ENCODE data around the gene B3GNT7.
A peak's percentile ranks its signal among the peaks of the same experiment; 100 is the strongest.
"Not testable (repeated sequence)": the region's sequence is repeated elsewhere in the genome, so short reads cannot be mapped to it uniquely, and the experiment has no call there.

The B3GNT7 gene

GRCh38 chr2:231395188-231396057, at the start of gene B3GNT7:
Gene B3GNT7, plus strand, starts transcription at chr2:231395710. Its CDS starts 94 bp downstream, at chr2:231395804.
- DNase-seq = no peak

GRCh38 chr2:231347081-231347480, 48.4 kb upstream of the B3GNT7 start:
- DNase-seq = no peak

- no peak for DNase-seq
Measured at GRCh38 chr2:231347638-231348037, 47.9 kb upstream of the B3GNT7 start.

GRCh38 chr2:231348173-231348572, 47.3 kb upstream of the B3GNT7 start:
- peak; percentile 20 for DNase-seq

GRCh38 chr2:231348704-231349373, 46.7 kb upstream of the B3GNT7 start:
- DNase-seq = no peak

GRCh38 chr2:231349374-231349735, 46.2 kb upstream of the B3GNT7 start:
- DNase-seq = not testable (repeated sequence)

GRCh38 chr2:231351648-231352047, 43.9 kb upstream of the B3GNT7 start:
- no peak for DNase-seq

- no peak for DNase-seq
Measured at GRCh38 chr2:231353469-231353868, 42.0 kb upstream of the B3GNT7 start.

GRCh38 chr2:231355508-231356465, 39.7 kb upstream of the B3GNT7 start:
- no peak for DNase-seq

GRCh38 chr2:231356466-231356844, 39.1 kb upstream of the B3GNT7 start:
- DNase-seq = no peak

- DNase-seq = no peak
Measured at GRCh38 chr2:231357048-231357447, 38.5 kb upstream of the B3GNT7 start.

- DNase-seq = no peak
Measured at GRCh38 chr2:231357931-231358330, 37.6 kb upstream of the B3GNT7 start.

- DNase-seq = no peak
Measured at GRCh38 chr2:231359441-231359840, 36.1 kb upstream of the B3GNT7 start.

- no peak for DNase-seq
Measured at GRCh38 chr2:231359948-231360347, 35.6 kb upstream of the B3GNT7 start.

GRCh38 chr2:231360401-231360800, 35.1 kb upstream of the B3GNT7 start:
- no peak for DNase-seq

- DNase-seq = no peak
Measured at GRCh38 chr2:231360881-231361371, 34.6 kb upstream of the B3GNT7 start.

GRCh38 chr2:231361701-231362554, 33.6 kb upstream of the B3GNT7 start:
- DNase-seq = no peak

GRCh38 chr2:231362555-231363184, 32.8 kb upstream of the B3GNT7 start:
- no peak for DNase-seq

GRCh38 chr2:231364061-231364460, 31.4 kb upstream of the B3GNT7 start:
- no peak for DNase-seq

- DNase-seq = peak; percentile 75
Measured at GRCh38 chr2:231364961-231365810, 30.3 kb upstream of the B3GNT7 start.
